ENCODE results near the gene AFF3.

DNA sequence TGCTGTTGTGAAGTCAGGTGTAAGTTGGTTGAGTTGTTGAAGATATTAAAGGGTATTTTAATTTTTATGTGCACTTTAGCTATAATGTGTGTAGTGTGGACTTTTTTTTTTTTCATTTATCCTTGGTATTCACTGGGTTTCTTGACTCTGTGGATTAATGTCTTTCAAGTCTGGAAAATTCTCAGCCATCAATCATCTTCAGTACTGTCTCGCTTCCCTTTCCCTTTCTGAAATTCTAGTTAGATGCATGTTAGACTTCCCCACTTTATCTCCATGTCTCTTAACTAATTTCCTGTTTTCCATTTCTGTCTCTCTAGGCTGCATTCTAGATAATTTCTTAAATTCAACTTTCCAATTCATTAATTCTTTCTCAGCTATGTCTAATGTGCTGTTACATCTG is 404.9 kb downstream of the AFF3 start:
- no peak for TF ChIP-seq FOSL2 (CRISPR knock-in tag; IDR thresholded peaks at IDR 0.05)
- TF ChIP-seq ZFP36L2 (CRISPR knock-in tag; IDR thresholded peaks at IDR 0.05), result no peak
- no peak for TF ChIP-seq SIN3A (IDR thresholded peaks at IDR 0.05; ENCODE audit: borderline replicate concordance, low read depth, low read length)
- TF ChIP-seq ZKSCAN8 (CRISPR knock-in tag; IDR thresholded peaks at IDR 0.05; ENCODE audit: borderline replicate concordance), result no peak
- no peak for TF ChIP-seq ZNF30 (CRISPR knock-in tag; IDR thresholded peaks at IDR 0.05)
- TF ChIP-seq, protein P1, sequence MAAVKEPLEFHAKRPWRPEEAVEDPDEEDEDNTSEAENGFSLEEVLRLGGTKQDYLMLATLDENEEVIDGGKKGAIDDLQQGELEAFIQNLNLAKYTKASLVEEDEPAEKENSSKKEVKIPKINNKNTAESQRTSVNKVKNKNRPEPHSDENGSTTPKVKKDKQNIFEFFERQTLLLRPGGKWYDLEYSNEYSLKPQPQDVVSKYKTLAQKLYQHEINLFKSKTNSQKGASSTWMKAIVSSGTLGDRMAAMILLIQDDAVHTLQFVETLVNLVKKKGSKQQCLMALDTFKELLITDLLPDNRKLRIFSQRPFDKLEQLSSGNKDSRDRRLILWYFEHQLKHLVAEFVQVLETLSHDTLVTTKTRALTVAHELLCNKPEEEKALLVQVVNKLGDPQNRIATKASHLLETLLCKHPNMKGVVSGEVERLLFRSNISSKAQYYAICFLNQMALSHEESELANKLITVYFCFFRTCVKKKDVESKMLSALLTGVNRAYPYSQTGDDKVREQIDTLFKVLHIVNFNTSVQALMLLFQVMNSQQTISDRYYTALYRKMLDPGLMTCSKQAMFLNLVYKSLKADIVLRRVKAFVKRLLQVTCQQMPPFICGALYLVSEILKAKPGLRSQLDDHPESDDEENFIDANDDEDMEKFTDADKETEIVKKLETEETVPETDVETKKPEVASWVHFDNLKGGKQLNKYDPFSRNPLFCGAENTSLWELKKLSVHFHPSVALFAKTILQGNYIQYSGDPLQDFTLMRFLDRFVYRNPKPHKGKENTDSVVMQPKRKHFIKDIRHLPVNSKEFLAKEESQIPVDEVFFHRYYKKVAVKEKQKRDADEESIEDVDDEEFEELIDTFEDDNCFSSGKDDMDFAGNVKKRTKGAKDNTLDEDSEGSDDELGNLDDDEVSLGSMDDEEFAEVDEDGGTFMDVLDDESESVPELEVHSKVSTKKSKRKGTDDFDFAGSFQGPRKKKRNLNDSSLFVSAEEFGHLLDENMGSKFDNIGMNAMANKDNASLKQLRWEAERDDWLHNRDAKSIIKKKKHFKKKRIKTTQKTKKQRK (IDR thresholded peaks at IDR 0.05; ENCODE audit: low read length), result no peak
- no peak for TF ChIP-seq MXI1 (IDR thresholded peaks at IDR 0.05; ENCODE audit: borderline replicate concordance, low read depth, low read length)
- no peak for TF ChIP-seq CBX5 (CRISPR knock-in tag; IDR thresholded peaks at IDR 0.05; ENCODE audit: borderline replicate concordance)
- TF ChIP-seq KLF9 (CRISPR knock-in tag; IDR thresholded peaks at IDR 0.05; ENCODE audit: low read depth), result no peak
- TF ChIP-seq MYC (CRISPR knock-in tag; IDR thresholded peaks at IDR 0.05; ENCODE audit: borderline replicate concordance), result no peak
- no peak for TF ChIP-seq WIZ (CRISPR knock-in tag; IDR thresholded peaks at IDR 0.05)
- no peak for TF ChIP-seq ZFP41 (CRISPR knock-in tag; IDR thresholded peaks at IDR 0.05; ENCODE audit: borderline replicate concordance)
- TF ChIP-seq, protein P2, sequence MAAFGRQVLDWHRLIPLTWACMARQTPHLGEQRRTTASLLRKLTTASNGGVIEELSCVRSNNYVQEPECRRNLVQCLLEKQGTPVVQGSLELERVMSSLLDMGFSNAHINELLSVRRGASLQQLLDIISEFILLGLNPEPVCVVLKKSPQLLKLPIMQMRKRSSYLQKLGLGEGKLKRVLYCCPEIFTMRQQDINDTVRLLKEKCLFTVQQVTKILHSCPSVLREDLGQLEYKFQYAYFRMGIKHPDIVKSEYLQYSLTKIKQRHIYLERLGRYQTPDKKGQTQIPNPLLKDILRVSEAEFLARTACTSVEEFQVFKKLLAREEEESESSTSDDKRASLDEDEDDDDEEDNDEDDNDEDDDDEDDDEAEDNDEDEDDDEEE (CRISPR knock-in tag; IDR thresholded peaks at IDR 0.05), result no peak

All from HepG2 (cell line).